WTC11 (cell line): ENCODE measurements around the gene KRTAP10-2. TPM values are rescaled to one million over a fixed set of nuclear protein-coding genes. Genes with fewer than 3 reads are reported as not detected.

ENCODE experiments used
- ATAC-seq: fragments of 200-7000 bp; cut with Tn5 transposase; 2 replicates; pipeline ENCODE4 v1.10.0; 2021; ENCODE audit warnings: mild to moderate bottlenecking, moderate library complexity
- CTCF ChIA-PET: fragments of 300-600 bp; sonication (Branson Sonifier 250); formaldehyde crosslinking; loops from one replicate; lab custom pipeline; 2021; ENCODE audit warnings: antibody characterized with exemption; lab: Charles Lee
- POLR2A ChIA-PET: fragments of 350-600 bp; sonication (Branson Sonifier 250); formaldehyde crosslinking; loops from one replicate; lab custom pipeline; 2021; ENCODE audit warnings: antibody characterized with exemption; lab: Charles Lee
- DNase-seq: peaks from one replicate; pipeline ENCODE4 v3.0.0; 2021; ENCODE audit warnings: low spot score
- H3K27ac Mint-ChIP-seq: 2 replicates; pipeline ENCODE4 v1.8.0; 2021; ENCODE audit warnings: mixed read lengths
- H3K27me3 Mint-ChIP-seq: 2 replicates; pipeline ENCODE4 v1.8.0; 2021; ENCODE audit warnings: low read depth, mild to moderate bottlenecking, moderate library complexity, mixed read lengths
- H3K36me3 Mint-ChIP-seq: 2 replicates; pipeline ENCODE4 v1.8.0; 2021; ENCODE audit warnings: mixed read lengths
- H3K4me1 Mint-ChIP-seq: 2 replicates; pipeline ENCODE4 v1.8.0; 2022; ENCODE audit warnings: mixed read lengths
- H3K4me3 Mint-ChIP-seq: 2 replicates; pipeline ENCODE4 v1.8.0; 2021; ENCODE audit warnings: mild to moderate bottlenecking, moderate library complexity, mixed read lengths
- H3K9me3 Mint-ChIP-seq: 2 replicates; pipeline ENCODE4 v1.8.0; 2021; ENCODE audit warnings: mixed read lengths
- AFF4 ChIP-seq: sonication (generic); formaldehyde crosslinking; IDR thresholded peaks from 2 replicates; pipeline ENCODE4 v1.8.1; 2023; ENCODE audit warnings: mild to moderate bottlenecking, missing genetic modification reagents, borderline replicate concordance
- ATF1 ChIP-seq: sonication (generic); formaldehyde crosslinking; IDR thresholded peaks from 2 replicates; pipeline ENCODE4 v1.8.1; 2023; ENCODE audit warnings: mild to moderate bottlenecking, moderate library complexity, missing genetic modification reagents
- CBFB ChIP-seq: sonication (generic); formaldehyde crosslinking; IDR thresholded peaks from 2 replicates; pipeline ENCODE4 v1.8.1; 2022; ENCODE audit warnings: mild to moderate bottlenecking, low read depth, missing genetic modification reagents
- CTCF ChIP-seq: fragments of 200-600 bp; IDR thresholded peaks from 2 replicates; pipeline ENCODE4 v1.8.0; 2022; ENCODE audit warnings: antibody characterized with exemption
- E2F4 ChIP-seq: sonication (generic); formaldehyde crosslinking; IDR thresholded peaks from 2 replicates; pipeline ENCODE4 v1.8.1; 2022; ENCODE audit warnings: low read depth, mild to moderate bottlenecking, moderate library complexity, missing genetic modification reagents, borderline replicate concordance
- FOXK1 ChIP-seq: sonication (generic); formaldehyde crosslinking; IDR thresholded peaks from 2 replicates; pipeline ENCODE4 v1.8.0; 2022; ENCODE audit warnings: mild to moderate bottlenecking, moderate library complexity, missing genetic modification reagents
- FOXP1 ChIP-seq: sonication (generic); formaldehyde crosslinking; IDR thresholded peaks from 2 replicates; pipeline ENCODE4 v1.8.0; 2022; ENCODE audit warnings: missing genetic modification reagents, mild to moderate bottlenecking, moderate library complexity, borderline replicate concordance
- GTF2I ChIP-seq: fragments of 250-450 bp; sonication (Bioruptor Pico); conservative IDR thresholded peaks from 2 replicates; pipeline ENCODE4 v1.4.0; 2021; ENCODE audit warnings: mild to moderate bottlenecking
- NFYB ChIP-seq: sonication (generic); formaldehyde crosslinking; conservative IDR thresholded peaks from 2 replicates; pipeline ENCODE4 v1.8.0; 2022; ENCODE audit warnings: low read depth, missing genetic modification reagents
- PRRX2 ChIP-seq: fragments of 250-450 bp; sonication (Bioruptor Pico); IDR thresholded peaks from 2 replicates; pipeline ENCODE4 v1.8.0; 2021; ENCODE audit warnings: mild to moderate bottlenecking
- SMAD4 ChIP-seq: sonication (generic); formaldehyde crosslinking; IDR thresholded peaks from 2 replicates; pipeline ENCODE4 v1.8.0; 2022; ENCODE audit warnings: mild to moderate bottlenecking, missing genetic modification reagents
- TEAD1 ChIP-seq: sonication (generic); formaldehyde crosslinking; IDR thresholded peaks from 2 replicates; pipeline ENCODE4 v1.8.0; 2022; ENCODE audit warnings: mild to moderate bottlenecking, missing genetic modification reagents
- TP53 ChIP-seq: sonication (generic); formaldehyde crosslinking; IDR thresholded peaks from 2 replicates; pipeline ENCODE4 v1.8.1; 2023; ENCODE audit warnings: mild to moderate bottlenecking, missing genetic modification reagents
- ZBTB21 ChIP-seq: sonication (generic); formaldehyde crosslinking; IDR thresholded peaks from 2 replicates; pipeline ENCODE4 v1.8.1; 2023; ENCODE audit warnings: mild to moderate bottlenecking, missing genetic modification reagents, borderline replicate concordance
- ZNF138 ChIP-seq: sonication (generic); formaldehyde crosslinking; conservative IDR thresholded peaks from 2 replicates; pipeline ENCODE4 v1.8.1; 2022; ENCODE audit warnings: mild to moderate bottlenecking, moderate library complexity, missing genetic modification reagents
- ZNF232 ChIP-seq: sonication (generic); formaldehyde crosslinking; IDR thresholded peaks from 2 replicates; pipeline ENCODE4 v1.8.0; 2022; ENCODE audit warnings: mild to moderate bottlenecking, missing genetic modification reagents
- ZNF263 ChIP-seq: sonication (generic); formaldehyde crosslinking; IDR thresholded peaks from 2 replicates; pipeline ENCODE4 v1.8.1; 2022; ENCODE audit warnings: low read depth, mild to moderate bottlenecking, moderate library complexity, missing genetic modification reagents
- ZNF317 ChIP-seq: sonication (generic); formaldehyde crosslinking; IDR thresholded peaks from 2 replicates; pipeline ENCODE4 v1.8.1; 2023; ENCODE audit warnings: low read depth, mild to moderate bottlenecking, moderate library complexity, missing genetic modification reagents, borderline replicate concordance
- ZNF396 ChIP-seq: fragments of 250-450 bp; sonication (Bioruptor Pico); IDR thresholded peaks from 2 replicates; pipeline ENCODE4 v1.8.0; 2021; ENCODE audit warnings: mild to moderate bottlenecking, moderate library complexity, borderline replicate concordance
- ZNF423 ChIP-seq: fragments of 250-450 bp; sonication (Bioruptor Pico); IDR thresholded peaks from 2 replicates; pipeline ENCODE4 v2.1.2; 2022; ENCODE audit warnings: mild to moderate bottlenecking, moderate library complexity
- ZNF425 ChIP-seq: fragments of 250-450 bp; sonication (Bioruptor Pico); conservative IDR thresholded peaks from 2 replicates; pipeline ENCODE4 v1.9.0; 2021; ENCODE audit warnings: mild to moderate bottlenecking
- ZNF671 ChIP-seq: fragments of 250-450 bp; sonication (Bioruptor Pico); IDR thresholded peaks from 2 replicates; pipeline ENCODE4 v1.8.0; 2021; ENCODE audit warnings: mild to moderate bottlenecking
- total RNA-seq: library from RNA; stranded (reverse); gene quantifications from 3 replicates; pipeline ENCODE4 v1.2.3, GENCODE V29; 2021
- TF ChIP-seq, protein P1 (sequence below): sonication (generic); formaldehyde crosslinking; IDR thresholded peaks from 2 replicates; pipeline ENCODE4 v1.8.0; 2023; ENCODE audit warnings: missing genetic modification reagents
- TF ChIP-seq, protein P2 (sequence below): sonication (generic); formaldehyde crosslinking; IDR thresholded peaks from 2 replicates; pipeline ENCODE4 v1.8.0; 2022; ENCODE audit warnings: mild to moderate bottlenecking, missing genetic modification reagents
- TF ChIP-seq, protein P3 (sequence below): fragments of 250-450 bp; sonication (Bioruptor Pico); IDR thresholded peaks from 2 replicates; pipeline ENCODE4 v1.9.0; 2021; ENCODE audit warnings: mild to moderate bottlenecking

KRTAP10-2 gene
- total RNA-seq, 1 experiment from 2014 or later, result not detected

DNA sequence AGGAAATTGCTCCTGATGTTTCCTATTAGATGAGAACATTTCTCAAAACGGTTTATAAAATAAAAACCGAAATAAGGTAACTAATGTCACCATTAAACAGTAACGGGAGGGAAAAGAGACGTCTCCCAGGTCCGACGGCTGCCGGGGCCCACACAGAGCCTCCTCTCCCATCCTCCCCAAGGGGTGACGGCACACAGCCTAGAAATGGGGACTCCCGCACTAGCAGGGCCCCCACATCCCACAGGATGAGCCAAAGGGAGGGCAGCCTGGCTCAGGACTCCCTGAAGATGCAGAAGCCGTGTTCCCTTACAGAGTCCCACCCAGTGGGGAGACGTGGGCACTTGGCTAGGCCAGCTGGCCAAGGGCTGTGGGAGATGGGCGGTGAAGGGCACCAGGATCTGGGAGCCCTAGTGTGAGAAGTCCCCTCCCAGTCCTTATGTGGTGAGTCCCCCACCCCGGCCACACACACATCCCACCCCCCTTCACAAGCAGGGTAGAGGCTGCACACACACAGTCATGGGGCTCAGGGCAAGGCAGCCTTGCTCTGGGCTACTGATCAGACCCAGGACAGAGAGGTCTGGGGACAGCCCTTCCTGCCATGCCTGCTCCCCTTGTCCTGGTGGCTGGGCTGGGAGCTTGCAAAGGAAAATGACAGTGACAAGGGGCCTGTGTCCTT is 4.0 kb upstream of the KRTAP10-2 start:
- H3K36me3 Mint-ChIP-seq, result no peaks in the 10 kb centered on the region
- no peaks in the 10 kb centered on the region; the same call in none of the 2 replicates for H3K27me3 Mint-ChIP-seq
- CTCF ChIA-PET, result no interaction called here
- POLR2A ChIA-PET, result no interaction called here
- no peak for DNase-seq
- TF ChIP-seq ZNF425, result no peak
- TF ChIP-seq ATF1 (CRISPR knock-in tag), result no peak
- TF ChIP-seq, protein P1, sequence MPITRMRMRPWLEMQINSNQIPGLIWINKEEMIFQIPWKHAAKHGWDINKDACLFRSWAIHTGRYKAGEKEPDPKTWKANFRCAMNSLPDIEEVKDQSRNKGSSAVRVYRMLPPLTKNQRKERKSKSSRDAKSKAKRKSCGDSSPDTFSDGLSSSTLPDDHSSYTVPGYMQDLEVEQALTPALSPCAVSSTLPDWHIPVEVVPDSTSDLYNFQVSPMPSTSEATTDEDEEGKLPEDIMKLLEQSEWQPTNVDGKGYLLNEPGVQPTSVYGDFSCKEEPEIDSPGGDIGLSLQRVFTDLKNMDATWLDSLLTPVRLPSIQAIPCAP (CRISPR knock-in tag), result no peak
- no peak for TF ChIP-seq SMAD4 (CRISPR knock-in tag)
- TF ChIP-seq GTF2I (CRISPR knock-in tag), result no peak
- TF ChIP-seq NFYB, result no peak
- TF ChIP-seq ZNF423 (CRISPR knock-in tag), result no peak
- no peak for TF ChIP-seq ZBTB21
- no peak for TF ChIP-seq ZNF317 (CRISPR knock-in tag)
- TF ChIP-seq TP53 (CRISPR knock-in tag), result no peak
- no peak for TF ChIP-seq ZNF671 (CRISPR knock-in tag)
- no peak for TF ChIP-seq ZNF138
- TF ChIP-seq CTCF, result no peak
- no peak for TF ChIP-seq ZNF396
- no peak for TF ChIP-seq AFF4 (CRISPR knock-in tag)
- peaks cover 37% of the 10 kb centered on the region for H3K4me1 Mint-ChIP-seq
- H3K9me3 Mint-ChIP-seq, result peaks cover under 1% of the 10 kb centered on the region
- no peak for ATAC-seq
- H3K27ac Mint-ChIP-seq, result no peak overlapping the region
- no peak overlapping the region for H3K4me3 Mint-ChIP-seq

GRCh38 chr21:44552681-44553080 is 1.4 kb upstream of the KRTAP10-2 start:
- Mint-ChIP-seq H3K4me3 (no peak overlapping the region), H3K27ac (0 out of 2 replicates have a peak overlapping the region, but pooled peaks have one; percentile 38), H3K36me3 (no peaks in the 10 kb centered on the region), H3K27me3 (no peaks in the 10 kb centered on the region), H3K4me1 (peaks cover 54% of the 10 kb centered on the region), H3K9me3 (0 out of 2 replicates have a peak, but pooled peaks cover 2% of the 10 kb centered on the region)
- POLR2A ChIA-PET, result interaction anchor here (0.6 kb wide), 1 partner anchor 42 kb away, joined by 4 read pairs; no protein-coding TSS in a partner anchor
- CTCF ChIA-PET, result interaction anchor here (1.0 to 1.2 kb wide), 4 partner anchors 40 to 241 kb away, joined by 3 to 4 read pairs (median 3); partner anchors contain the start of gene KRTAP10-6
- ATAC-seq (no peak), DNase-seq (no peak)
- TF ChIP-seq ZBTB21, result no peak
- TF ChIP-seq, protein P2, sequence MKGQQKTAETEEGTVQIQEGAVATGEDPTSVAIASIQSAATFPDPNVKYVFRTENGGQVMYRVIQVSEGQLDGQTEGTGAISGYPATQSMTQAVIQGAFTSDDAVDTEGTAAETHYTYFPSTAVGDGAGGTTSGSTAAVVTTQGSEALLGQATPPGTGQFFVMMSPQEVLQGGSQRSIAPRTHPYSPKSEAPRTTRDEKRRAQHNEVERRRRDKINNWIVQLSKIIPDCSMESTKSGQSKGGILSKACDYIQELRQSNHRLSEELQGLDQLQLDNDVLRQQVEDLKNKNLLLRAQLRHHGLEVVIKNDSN (CRISPR knock-in tag), result peak; percentile 52; the same call in 1 of the 2 replicates
- no peak for TF ChIP-seq TP53 (CRISPR knock-in tag)
- TF ChIP-seq FOXK1 (CRISPR knock-in tag), result 0 out of 2 replicates have a peak, but pooled peaks have one; percentile 38
- TF ChIP-seq ZNF263 (CRISPR knock-in tag), result no peak
- no peak for TF ChIP-seq E2F4 (CRISPR knock-in tag)
- 0 out of 2 replicates have a peak, but pooled peaks have one; percentile 27 for TF ChIP-seq ZNF232 (CRISPR knock-in tag)
- TF ChIP-seq, protein P3, sequence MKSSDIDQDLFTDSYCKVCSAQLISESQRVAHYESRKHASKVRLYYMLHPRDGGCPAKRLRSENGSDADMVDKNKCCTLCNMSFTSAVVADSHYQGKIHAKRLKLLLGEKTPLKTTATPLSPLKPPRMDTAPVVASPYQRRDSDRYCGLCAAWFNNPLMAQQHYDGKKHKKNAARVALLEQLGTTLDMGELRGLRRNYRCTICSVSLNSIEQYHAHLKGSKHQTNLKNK (CRISPR knock-in tag), result no peak
- no peak for TF ChIP-seq NFYB
- no peak for TF ChIP-seq TEAD1 (CRISPR knock-in tag)
- no peak for TF ChIP-seq ZNF423 (CRISPR knock-in tag)
- TF ChIP-seq PRRX2, result no peak
- TF ChIP-seq FOXP1 (CRISPR knock-in tag), result peak; percentile 50; the same call in 1 of the 2 replicates
- TF ChIP-seq CBFB (CRISPR knock-in tag), result no peak
